D721Med (cell line): Measurements from ENCODE around the gene ZNF282.

ENCODE experiments used
- DNase-seq: peaks from one replicate; pipeline ENCODE4 v3.0.0; 2011; ENCODE audit warnings: low spot score; ENCODE audit not compliant: insufficient read length
- FAIRE-seq: peaks from 2 replicates; lab custom pipeline; 2011; peaks lifted over from hg19 to GRCh38; lab: Jason Lieb, UNC
- TF ChIP-seq, protein P1 (sequence below): IDR thresholded peaks from 2 replicates; pipeline ENCODE4 v1.5.1; 2012; ENCODE audit warnings: mild to moderate bottlenecking, control low read depth; ENCODE audit not compliant: insufficient read depth; ENCODE audit errors: missing control alignments

Gene ZNF282

DNA sequence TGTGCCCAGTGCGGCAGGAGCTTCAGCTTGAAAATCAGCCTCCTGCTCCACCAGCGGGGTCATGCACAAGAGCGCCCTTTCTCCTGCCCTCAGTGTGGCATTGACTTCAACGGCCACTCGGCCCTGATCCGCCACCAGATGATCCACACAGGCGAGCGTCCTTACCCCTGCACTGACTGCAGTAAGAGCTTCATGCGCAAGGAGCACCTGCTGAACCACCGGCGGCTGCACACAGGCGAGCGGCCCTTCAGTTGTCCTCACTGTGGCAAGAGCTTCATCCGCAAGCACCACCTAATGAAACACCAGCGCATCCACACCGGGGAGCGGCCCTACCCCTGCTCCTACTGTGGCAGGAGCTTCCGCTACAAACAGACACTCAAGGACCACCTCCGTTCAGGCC is 16.1 kb upstream of the ZNF282 start:
- TF ChIP-seq, protein P1, sequence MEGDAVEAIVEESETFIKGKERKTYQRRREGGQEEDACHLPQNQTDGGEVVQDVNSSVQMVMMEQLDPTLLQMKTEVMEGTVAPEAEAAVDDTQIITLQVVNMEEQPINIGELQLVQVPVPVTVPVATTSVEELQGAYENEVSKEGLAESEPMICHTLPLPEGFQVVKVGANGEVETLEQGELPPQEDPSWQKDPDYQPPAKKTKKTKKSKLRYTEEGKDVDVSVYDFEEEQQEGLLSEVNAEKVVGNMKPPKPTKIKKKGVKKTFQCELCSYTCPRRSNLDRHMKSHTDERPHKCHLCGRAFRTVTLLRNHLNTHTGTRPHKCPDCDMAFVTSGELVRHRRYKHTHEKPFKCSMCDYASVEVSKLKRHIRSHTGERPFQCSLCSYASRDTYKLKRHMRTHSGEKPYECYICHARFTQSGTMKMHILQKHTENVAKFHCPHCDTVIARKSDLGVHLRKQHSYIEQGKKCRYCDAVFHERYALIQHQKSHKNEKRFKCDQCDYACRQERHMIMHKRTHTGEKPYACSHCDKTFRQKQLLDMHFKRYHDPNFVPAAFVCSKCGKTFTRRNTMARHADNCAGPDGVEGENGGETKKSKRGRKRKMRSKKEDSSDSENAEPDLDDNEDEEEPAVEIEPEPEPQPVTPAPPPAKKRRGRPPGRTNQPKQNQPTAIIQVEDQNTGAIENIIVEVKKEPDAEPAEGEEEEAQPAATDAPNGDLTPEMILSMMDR, result no peak
- DNase-seq (no peak), FAIRE-seq (no peak)

DNA sequence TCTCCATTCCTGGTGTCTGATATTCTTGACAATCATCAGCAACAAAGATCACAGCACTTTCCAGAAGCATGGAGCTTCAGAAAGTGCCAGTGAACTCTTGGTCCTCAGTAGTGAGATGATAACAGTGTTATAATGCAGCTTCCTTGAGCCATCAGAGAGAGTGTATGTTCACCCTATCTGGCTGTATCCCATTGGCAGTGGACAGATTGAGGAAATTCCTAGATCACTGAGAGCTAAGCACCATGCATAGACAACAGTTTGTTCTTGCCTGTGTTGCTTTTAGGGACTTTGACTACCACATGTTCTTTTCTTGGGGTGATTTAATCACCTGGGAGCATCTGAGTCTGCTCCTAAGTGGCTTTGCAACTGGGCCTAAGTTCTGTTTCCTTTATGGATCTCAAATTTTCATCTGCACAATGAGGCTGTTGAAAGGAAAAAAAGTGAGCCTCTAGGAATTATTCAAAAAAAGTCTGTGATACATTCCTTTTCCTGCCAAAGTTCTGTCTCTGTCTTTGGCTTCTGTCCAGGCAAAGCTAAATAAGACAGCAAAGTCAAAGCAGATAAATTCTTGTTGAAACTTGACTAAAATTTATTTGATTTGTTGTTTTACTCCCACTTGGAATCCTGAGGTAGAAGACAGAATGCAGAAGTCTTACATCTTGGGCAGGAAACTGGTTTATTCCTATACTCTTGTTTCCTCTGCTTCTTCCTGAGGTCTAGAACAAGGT is 14.5 kb upstream of the ZNF282 start:
- DNase-seq (no peak), FAIRE-seq (no peak)
- TF ChIP-seq, protein P1, result no peak

- no peak for DNase-seq
- FAIRE-seq, result no peak
- TF ChIP-seq, protein P1, result no peak
Measured at GRCh38 chr7:149181450-149181790, 13.9 kb upstream of the ZNF282 start.

DNA sequence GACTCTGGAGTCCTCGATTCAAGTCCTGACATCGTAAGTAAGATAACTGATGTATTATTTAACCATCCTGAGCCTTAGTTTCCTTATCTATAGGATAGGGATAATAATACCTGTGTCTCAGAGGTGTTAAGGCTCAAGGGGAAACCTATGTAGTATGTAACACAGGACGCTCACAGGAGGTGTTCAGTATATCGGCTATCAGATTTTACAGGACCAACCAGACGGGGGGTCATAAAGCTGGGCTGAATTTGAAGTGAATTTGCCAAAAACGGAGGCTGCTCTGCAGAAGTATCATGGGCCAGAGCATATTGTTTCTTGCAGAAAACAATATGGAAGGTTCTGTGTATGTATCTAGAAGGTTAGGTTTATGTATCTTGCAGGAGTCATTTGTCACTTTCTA is 11.1 kb upstream of the ZNF282 start:
- DNase-seq (no peak), FAIRE-seq (no peak)
- TF ChIP-seq, protein P1, result no peak

DNA sequence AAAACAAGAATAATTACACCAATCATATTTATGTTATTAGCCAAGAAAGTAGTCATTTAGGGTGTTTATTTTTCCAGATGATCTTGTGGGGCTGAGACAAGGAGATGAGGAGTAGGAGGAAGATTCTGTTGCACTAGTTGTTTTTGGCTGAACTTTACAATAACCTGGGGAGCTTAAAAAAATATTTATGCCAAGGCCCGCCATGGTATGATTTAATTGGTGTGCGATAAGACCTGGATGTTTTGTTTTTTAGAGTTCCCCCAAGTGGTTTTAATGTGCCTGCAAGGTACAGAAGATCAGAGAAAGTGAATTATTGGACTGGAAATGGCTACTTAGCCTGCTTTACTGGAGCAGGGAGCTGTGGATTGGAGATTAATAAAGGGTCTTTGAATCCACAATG is 7.1 kb upstream of the ZNF282 start:
- TF ChIP-seq, protein P1, result no peak
- no peak for DNase-seq
- no peak for FAIRE-seq

- DNase-seq (no peak), FAIRE-seq (no peak)
- TF ChIP-seq, protein P1, result no peak
Measured at GRCh38 chr7:149188637-149189259, 6.6 kb upstream of the ZNF282 start.

GRCh38 chr7:149191851-149192250 is 3.5 kb upstream of the ZNF282 start:
- DNase-seq, result no peak
- TF ChIP-seq, protein P1, result no peak
- FAIRE-seq, result no peak
